Cerebellar cortex (tissue), 1 donor: ENCODE results near the gene CYSTM1.

ENCODE experiments used
- DNase-seq: peaks from one replicate; pipeline ENCODE4 v3.0.0-alpha.2; 2015; ENCODE audit warnings: low spot score

The CYSTM1 gene

DNA sequence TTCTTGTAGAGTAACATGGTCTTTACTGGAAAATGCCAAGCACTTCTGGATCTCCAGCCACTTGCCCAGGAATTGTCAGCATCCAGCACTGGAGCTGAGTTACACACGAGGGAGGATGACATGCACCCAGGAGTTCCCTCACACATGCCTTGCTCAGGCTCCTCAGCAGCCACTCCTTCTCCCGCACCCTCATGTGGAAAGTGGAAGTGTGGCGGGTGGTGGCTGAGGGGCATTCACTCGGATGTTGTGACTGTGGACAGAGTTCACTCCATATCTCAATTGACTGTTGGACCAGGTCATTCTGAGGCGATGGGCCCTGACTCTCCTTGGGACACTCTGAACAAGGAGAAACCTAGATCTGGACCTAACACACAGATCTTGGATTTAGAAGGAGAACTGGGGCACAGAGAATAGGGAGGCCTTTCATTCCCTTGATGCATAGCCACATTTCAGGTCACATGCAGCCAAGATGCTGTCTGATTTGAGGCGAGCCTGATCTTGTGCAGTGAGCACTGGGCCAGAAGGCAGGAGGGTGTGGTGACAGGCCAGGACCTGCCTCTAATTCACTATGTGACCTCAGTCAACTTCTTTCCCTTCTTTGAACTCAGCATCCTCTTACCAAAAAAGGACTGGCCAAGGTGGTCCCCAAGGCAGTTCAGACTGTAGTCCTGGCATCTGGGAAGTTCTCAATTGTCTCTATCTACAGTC is 62.1 kb downstream of the CYSTM1 start:
- no peak for DNase-seq

DNA sequence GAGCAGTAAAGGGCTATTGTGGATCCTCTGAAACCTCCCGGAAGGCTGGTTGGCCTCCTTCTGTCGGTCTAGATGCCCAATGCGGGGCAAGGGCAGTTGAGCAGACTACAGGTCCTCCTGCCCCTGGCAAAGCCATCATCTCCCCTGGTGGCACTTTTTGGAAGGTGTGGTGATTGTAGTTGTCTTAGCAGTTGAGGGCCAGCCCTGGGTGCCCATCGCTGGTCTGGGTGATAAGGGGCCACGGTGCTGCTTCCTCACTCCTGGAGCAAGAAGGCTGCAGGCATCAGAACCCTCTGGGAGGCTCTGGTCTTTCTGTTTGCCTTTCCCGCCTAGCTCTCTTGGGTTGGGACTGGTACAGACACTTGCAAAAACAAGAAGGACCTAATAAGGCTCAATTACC is 63.8 kb downstream of the CYSTM1 start:
- DNase-seq = no peak

DNA sequence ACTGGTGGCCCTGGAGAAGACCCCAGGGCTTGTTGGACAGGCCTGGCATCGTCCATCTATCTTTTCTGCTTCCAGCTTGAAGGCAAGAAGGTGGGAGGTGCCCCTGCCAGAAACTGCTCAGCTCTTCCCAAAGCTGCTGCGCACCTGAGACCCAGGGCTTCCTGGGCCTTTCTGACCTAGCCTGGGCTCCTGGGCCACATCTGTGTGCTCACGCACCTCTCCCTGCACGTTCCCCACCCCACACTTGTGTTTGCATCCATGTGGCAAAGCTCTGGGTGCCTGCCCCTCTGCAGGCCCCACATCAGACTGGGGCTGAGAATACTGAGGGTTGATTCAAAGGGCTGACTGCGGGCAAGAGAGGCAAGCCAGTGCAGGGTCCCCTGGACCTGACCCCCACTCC is 64.5 kb downstream of the CYSTM1 start:
- no peak for DNase-seq

DNA sequence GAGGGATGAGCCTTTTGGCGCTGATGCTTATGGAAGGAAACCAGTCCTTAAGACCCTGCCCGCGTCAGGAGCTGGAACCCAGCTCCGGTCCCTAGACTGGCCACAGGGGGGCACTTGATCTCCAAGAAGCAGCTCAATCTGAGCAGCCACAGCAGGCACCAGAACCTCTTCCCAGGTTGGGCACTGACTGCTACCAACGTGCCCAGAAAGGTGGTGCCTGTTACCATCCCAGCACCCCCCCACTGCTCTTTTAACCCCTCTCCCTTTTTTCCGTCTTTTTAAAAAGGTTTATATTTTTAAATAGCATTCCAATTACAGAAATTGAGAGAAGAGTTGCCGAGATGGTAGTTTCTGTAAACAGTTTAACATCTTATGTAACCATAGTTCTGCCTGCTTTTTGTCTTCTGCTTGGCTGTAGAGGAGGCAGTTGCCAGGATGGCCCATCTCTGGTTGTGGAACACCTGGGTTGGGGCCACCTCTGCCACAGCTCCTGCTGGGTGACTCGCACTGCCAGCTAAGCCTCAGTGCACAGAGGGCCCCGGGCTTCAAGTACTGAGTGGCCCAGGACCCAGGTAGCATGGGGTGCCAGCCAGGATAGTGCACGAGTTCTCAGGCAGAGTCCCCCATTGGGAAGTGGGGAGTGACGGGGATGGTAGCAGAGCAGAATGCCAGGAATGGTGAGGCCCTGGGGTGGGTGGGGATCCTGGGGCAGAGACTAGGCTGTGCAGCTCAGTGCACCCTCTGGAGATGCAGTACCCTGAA is 65.1 kb downstream of the CYSTM1 start:
- peak; percentile 76 for DNase-seq

DNA sequence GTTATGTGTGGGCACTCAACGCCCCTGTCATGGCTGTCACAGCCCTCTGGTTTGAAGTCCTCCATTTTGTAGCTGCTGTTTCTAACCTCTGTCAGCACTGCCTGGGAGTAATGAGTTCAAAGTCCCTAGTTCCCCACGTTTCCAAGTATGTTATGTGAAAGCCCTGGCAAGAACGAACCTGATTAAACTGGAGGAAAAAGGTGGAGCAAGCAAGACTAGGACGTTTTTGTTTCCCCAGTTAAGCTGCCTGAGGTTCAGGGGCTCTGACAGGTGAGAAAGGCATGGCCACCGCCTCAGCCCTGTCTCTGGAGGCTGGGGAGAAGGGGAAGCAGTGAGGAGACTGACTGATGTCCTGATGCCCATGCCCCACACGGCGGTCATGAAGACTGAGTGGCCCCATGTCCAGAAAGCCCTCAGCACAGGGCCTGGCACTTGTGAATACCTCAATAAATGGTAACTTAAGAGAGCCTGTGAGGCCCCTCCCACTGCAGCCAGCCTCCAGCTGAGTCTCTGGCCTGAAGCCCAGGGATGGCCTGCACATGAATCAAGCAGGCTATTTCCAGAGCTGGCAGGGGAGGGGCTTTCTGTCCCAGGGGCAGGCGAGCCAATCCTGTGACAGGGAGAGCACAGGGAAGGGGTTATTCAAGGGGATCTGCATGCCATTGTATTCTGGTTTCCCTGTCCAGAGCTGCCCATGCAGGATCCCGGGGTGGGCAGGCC is 66.2 kb downstream of the CYSTM1 start:
- DNase-seq = peak; percentile 91

DNA sequence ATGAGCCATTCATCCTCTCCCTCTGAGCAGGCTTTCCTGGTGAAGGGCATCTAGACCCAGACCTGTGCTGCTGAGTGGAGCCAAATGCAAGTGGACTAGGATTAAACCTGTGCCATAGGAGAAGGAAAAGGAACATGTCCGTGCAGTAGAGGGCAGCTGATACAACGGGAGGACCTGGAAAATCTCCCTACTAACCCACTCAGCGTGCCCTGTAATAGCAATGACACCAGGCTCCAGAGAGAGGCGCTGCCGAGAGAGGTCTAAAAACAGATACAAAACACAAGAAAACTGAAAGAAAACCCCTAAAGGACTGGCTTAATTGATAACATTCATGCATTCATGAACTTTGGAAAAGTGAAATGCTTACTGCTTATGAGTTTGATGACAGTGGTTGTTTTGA is 67.1 kb downstream of the CYSTM1 start:
- peak; percentile 44 for DNase-seq

DNA sequence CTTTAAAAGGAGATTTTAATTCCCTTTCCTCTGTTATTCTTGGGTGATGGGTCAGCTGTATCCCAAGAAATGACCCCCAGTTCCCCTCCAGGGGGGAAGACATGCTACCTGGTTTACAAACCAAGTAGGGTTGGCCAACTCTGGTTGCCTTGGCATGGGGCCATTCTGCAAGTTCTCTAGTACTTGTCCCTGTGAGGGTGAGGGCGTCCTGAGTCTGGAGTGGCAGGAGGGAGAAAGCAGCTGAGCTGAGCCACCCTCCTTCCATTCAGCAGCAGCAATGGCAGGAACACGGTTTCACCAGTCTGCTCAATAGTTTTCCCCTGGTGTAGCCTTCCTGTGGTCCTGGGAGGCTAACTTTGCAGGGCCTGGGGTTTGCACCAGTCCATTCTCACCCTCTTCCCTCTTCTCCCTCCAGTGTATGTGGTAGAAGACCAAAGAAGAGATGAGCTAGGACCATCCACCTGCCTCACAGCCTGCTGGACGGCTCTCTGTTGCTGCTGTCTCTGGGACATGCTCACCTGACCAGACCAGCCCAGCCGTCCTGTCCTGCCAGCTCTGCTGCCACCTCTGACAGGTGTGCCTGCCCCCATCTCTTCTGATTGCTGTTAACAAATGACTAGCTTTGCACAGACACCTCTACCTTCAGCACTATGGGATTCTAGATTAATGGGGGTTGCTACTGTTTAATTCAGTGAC is 68.0 kb downstream of the CYSTM1 start:
- no peak for DNase-seq

DNA sequence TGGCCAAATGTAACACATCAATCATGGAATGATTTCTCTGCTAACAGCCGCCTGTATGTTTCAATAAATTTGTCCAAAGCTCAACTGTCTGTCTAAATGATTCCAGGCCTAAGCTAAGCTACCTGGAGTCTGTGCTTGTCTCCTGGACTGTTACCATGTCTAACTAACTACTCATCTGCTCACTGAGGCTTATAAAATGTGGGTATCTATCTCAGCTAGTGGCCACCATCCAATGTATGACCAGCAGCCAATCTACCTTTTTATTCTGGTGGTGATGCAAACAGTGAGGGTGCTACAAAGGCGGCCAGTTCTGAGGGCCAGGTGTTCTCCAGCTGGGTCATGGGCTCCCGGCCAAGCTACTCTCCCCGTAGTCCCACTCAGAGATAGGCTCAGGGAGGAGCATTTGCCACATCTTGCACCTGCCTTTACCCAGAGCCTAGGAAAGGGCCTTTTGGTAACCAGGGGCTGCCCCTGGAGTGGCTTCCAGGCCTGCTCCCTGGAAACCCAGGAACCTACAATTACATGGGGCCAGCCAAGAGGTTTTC is 68.8 kb downstream of the CYSTM1 start:
- no peak for DNase-seq

DNA sequence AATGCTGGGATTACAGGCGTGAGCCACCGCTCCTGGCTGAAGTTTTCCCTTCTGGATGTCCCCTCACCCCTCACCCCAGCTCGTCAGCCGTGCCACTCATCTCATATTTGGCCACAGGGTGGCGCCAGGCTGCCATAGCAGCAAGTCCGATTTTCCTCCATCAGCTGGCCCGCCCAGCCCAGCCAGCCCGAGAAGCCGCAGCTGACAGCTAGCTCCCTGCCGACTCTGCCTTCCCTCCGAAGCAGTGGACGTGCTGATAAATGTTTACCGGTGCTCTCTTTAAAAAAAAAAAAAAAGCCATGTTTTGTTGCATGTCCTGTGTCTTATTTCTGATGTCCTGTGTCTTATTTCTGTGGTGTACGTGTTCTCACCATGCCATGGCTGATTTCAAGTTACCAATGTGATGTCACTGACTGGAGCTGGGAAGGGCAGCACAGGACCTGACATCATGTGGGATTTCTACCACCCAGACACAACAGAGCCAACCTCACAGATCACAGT is 69.6 kb downstream of the CYSTM1 start:
- DNase-seq = peak; percentile 93

DNA sequence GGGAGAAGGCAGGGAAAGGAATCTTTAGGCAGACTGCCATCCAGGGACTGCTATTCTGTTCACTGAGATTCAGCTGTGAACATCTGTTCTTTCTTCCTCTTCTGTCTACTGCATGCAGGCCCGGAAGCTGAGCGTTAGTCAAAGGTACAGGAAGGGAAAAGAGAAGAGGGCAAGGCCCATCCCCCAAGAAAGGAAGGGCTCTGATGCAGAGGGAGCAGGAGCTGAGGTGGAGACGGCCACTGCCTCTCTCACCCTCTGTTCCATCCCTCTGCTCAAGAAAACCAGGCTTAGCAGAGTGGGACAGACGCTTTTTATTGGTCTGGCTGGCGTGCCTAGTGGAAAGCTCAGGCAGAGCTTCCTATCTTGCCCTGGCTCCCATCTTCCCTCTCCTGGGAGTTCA is 70.4 kb downstream of the CYSTM1 start:
- peak; percentile 29 for DNase-seq

DNA sequence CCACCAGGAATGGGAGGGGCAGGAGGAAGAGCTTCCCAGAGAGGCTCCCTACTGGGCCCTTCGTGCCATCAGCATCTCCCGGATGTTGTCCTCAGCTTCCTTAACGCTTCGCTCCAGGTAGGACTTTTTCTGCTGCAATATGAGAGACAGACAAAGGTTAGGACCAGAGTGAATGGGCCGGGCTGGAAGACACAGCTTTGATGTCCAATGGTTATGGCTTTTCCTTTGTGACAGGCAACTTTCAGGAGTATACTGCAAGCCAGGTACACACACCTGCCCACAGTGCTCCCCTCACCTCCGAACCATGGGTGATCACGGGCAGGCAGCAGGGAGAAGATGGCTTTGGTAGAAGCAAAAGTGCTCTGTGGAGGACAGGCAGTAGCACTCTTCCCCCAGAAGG is 70.9 kb downstream of the CYSTM1 start:
- no peak for DNase-seq

DNA sequence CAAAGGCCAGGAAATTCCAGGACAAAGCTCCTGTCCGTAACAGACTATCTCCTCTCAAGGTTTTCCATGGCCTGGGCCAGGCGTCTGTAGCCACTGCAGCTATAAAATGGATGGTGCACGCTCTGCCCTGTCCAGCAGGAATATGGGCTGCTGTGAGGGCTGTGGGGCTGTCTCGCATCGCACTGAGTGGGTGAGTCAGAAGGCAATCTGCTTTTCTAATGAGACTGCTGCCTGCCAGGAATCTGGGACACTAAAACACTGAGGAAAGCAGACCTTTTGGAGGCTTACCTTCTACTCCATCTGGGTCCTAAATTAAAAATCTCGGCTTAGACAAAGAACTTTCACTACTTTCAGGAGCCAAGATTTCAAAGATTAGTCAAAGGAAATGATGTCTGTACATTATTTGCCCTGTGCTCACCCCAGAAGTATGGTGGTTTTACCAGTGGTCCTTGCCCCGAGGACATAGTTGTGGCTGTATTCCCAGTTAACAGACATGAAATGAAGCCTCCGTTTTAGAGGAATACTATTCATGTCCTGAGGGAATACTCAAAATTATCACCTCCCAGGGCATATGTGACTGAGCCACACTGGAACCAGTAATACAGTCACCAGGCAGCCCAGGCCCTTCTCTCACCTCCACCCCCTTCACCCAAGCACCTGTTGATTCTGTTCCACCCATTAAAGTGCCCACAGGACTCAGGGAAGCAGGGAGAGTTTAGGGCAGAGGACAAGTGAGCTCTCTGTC is 71.6 kb downstream of the CYSTM1 start:
- peak; percentile 72 for DNase-seq

DNA sequence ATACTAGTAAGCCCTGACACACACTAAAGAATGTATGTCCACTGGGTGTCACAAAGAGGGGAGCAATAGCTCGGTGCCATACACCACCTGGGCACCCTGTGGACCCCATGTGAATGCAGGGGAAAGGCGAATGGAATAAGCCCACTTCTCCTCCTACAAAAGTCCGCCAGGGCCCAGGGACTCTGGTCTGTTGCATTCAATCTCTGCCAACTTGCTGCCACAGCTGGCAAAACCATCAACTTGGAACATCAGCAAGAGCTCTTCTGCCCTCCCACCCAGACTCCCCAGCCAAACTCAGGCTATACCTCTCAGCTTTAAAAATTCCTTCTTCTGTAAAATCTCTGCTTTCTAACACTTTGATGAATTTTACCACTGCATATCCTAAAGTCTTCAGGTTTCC is 73.4 kb downstream of the CYSTM1 start:
- no peak for DNase-seq

DNA sequence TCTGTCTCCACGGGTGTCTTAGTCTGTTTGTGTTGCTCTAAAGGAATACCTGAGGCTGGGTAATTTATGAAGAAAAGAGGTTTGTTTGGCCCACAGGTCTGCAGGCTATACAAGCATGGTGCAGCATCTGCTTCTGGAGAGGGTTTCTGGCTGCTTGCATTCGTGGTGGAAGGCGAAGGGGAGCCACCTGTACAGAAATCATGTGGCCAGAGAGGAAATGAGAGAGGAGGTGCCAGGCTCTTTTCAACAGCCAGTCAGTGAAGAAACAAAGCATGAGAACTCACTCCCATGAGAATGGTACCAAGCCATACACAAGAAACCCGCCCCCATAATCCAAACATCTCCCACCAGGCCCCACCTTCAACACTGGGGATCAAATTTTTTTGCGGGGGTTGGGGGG is 74.5 kb downstream of the CYSTM1 start:
- DNase-seq = no peak

DNA sequence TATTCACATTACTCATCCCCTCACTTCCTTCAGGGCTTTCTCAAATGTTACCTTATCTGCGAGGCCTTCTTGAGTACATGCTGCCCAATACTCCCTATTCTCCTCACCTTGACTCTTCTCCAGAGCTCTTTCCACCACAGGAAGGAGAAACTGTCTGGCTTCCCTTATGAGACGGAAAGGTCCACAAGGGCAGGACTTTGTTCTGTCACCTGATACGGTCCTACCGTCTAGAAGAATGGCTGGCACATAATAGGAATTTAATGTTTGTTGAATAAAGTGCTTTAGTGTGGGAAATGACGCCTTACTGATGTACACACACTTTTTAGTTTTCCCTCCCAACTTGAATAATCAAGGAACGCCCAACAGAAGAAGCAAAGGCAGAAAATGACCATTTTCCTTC is 75.4 kb downstream of the CYSTM1 start:
- DNase-seq = no peak

DNA sequence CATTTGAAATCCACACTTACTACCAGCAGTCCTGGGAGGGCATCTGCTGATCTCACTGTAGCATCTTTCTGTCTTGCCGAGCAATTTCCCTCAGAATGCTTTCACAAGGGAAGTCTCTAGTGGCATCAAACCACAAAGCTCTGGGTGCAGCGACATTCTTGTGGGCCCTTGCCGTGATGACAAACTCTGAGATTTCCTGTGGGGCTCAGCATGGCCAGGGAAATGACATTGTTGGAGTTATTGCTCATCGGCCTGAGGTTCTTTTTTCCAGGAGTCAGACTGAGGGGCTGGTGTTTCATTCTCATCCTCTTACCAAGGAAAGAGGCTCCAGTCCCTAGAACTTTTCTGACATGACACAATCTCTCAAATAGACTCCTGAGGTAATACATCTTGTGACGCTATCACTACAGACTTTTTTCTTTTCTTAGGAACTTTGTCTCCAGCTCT is 76.6 kb downstream of the CYSTM1 start:
- DNase-seq = no peak

DNA sequence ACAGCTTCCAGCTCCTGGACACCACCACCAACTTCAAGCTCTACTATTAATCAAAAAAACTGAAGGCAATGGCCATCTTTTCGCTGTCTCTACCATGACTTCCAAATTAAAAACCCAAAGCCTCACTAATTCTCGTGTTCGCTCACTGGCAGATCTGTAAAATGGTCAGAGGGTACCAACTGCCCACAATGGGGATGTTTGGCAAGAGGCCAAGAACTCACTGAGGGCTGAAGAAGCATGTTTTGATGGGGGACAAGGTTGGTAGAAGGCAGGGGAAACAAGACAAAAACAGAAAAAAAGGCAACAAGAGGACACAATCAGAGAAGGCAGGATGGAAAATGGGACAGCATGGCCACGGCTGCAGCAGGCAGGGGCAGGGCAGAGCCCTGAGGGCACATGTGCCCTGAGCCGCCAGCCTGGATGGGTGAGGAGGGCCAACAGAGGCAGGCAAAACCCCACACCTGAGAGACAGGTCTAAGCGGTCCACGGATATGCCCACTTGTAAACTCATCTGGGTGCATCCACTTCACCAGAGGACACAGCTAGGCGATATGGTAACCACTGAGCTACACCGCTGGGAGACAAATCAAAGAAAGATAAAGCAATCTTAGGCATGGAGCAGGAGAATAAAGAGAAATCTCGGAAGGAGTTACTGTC is 77.6 kb downstream of the CYSTM1 start:
- no peak for DNase-seq

DNA sequence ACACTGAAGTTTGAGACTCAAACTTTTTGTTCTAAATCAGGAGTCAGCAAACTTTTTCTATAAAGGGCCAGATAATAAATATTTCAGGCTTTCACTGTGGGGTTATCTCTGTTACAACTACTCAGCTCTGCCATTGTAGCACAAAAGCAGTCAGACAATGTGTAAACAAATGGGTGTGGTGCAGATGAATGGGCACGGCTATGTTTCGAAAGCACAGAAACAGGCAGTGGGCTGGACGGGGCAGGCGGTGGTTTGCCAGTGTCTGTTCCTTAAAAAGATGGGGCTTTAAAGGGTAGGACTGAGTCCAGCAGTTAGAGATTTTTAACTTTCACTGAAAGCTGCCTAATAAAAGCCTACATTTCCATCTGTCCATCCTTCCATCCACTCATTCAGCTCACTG is 79.0 kb downstream of the CYSTM1 start:
- DNase-seq = no peak

DNA sequence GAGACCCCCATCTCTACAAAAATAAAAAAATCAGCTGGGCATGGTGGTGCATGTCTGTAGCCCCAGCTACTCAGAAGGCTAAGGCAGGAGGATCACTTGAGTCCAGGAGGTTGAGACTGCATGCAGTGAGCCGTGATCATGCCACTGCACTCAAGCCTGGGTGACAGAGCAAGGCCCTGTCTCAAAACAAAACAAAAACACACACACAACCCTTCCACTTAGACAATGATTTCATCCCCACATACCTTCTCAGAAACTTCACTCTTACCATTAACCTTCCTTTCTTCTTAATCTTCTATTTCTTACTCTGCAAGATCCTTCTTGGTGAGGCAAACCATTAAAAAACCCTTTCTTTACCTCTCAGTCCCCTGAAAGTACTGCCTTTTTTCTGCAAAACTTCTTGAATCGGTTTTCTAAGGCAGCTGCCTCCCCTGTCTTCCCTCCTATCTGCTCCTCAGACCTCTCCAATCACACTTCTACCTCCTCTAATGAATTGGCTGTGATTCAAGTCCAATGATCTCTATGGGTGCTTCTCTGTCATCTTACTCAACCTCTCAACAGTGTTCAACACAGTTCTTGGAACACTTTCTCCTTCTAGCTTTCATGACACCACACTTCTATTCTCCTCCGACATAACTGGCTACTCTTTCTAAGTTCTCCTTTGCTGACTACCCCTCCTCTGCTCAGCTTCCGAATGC is 80.6 kb downstream of the CYSTM1 start:
- no peak for DNase-seq

DNA sequence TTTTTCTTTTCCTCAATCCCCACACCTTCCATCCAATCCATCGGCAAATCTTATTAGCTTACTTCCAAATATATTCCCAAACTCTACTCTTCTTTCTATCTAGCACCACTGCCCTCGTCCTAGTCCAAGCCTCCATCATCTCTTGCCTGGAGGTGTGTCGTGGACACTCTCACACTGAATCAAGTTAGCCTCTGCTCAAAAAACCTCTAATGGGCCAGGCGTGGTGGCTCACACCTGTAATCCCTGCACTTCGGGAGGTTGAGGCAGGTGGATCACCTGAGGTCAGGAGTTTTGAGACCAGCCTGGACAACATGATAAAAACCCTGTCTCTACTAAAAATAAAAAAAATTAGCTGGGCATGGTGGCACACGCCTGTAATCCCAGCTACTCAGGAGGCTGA is 81.7 kb downstream of the CYSTM1 start:
- no peak for DNase-seq
